Endothelial cell of hepatic sinusoid (primary cell): ENCODE measurements around the gene CYP8B1.

Experiments used
- in situ Hi-C: cut with HindIII; loops from 2 replicates; pipeline ENCODE4 v1.10.0; 2017; ENCODE audit warnings: low sequenced_read_pairs

The CYP8B1 gene

DNA sequence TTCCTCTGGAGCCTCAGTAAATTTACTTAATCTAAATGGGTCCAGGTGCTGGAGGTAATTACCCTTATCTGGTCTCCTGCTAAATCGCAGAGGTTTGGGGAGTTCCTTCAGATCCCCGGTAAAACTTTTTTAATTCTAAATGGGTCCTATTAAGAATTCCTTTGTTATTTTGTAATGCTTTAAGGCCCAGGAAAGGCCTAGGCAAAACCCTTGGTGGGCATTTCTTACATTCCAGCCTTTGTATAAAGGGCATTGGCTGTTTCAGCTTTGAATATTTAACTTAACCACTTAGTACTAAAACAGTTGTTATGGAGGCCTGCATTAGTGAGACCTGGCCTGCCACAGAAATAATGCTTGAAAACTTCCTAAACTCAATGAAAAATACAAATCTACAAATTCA, 15.4 kb upstream of the CYP8B1 start:
- in situ Hi-C loops, result loop anchor here (25.0 kb wide), 1 partner anchor 129 kb away; the partner anchor contains the start of gene CCDC13

- in situ Hi-C loops, result loop anchor here (25.0 kb wide), 1 partner anchor 125 kb away; the partner anchor contains the start of gene CCDC13
Observed at GRCh38 chr3:42887084-42887483, 11.4 kb upstream of the CYP8B1 start.

DNA sequence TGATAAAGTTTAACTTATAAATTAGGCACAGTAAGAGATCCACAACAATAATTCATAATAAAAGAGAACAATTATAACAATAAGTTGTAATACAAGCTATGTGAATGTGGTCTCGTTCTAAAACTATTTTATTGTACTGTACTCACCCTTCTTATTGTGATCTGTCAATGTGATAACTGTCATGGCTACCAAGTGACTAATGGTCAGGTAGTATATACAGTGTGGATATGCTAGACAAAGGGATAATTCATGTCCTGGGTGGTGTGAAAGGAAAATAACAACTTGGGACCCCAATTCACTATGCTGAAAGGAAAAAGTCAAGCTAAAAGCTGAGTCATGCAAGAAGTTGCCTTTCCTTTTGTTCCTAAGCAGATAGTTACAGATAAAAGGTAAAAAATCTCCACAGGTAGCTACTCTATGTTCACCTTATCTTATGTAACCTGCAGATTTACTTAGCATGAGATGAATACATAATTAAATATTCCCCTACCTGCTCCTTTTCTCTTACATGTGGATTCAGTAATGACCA, 10.7 kb upstream of the CYP8B1 start:
- in situ Hi-C loops, result loop anchor here (25.0 kb wide), 1 partner anchor 124 kb away; the partner anchor contains the start of gene CCDC13

GRCh38 chr3:42884324-42884723, 8.6 kb upstream of the CYP8B1 start:
- in situ Hi-C loops, result loop anchor here (25.0 kb wide), 1 partner anchor 122 kb away; the partner anchor contains the start of gene CCDC13

- in situ Hi-C loops, result loop anchor here (25.0 kb wide), 1 partner anchor 121 kb away; the partner anchor contains the start of gene CCDC13
Observed at GRCh38 chr3:42883251-42883930, 7.7 kb upstream of the CYP8B1 start.

GRCh38 chr3:42880601-42881451, 5.1 kb upstream of the CYP8B1 start:
- in situ Hi-C loops, result loop anchor here (25.0 kb wide), 1 partner anchor 119 kb away; the partner anchor contains the start of gene CCDC13

DNA sequence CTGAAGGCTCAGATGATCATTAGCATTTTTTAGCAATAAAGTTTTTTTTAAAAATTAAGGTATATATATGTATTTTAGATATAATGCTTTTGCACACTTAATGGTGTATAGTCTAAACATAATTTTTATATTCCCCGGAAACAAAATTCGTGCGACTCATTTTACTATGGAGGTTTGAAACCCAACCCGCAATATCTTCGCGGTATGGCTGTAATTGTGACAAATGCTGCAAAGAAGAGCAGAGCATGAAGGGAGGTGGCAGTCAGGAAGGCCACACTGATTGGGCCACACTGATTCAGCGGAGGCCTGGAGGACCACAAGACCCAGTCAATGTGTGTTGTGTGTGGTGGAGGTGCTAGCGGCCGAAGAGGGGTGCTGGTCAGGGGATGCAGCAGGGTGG, 4.5 kb upstream of the CYP8B1 start:
- in situ Hi-C loops, result loop anchor here (25.0 kb wide), 1 partner anchor 118 kb away; the partner anchor contains the start of gene CCDC13

DNA sequence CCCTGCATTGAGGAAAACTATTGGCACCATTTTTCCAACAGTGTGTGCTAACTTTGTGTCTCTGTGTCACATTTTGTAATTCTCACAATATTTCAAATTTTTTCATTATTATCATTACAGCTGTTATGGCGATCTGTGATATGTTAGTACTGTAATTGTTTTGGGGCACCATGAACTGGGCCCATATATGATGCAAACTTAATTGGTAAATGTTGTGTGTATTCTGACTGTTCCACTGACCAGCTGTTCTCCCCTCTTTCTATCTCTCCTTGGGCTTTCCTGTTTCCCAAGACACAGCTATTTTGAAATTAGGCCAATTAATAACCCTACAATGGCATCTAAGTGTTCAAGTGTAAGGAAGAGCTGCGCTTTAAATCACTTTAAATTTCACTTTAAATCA, 2.2 kb upstream of the CYP8B1 start:
- in situ Hi-C loops, result loop anchor here (5.0 to 25.0 kb wide), 2 partner anchors 71 to 116 kb away; partner anchors contain the start of genes ACKR2 and CCDC13

DNA sequence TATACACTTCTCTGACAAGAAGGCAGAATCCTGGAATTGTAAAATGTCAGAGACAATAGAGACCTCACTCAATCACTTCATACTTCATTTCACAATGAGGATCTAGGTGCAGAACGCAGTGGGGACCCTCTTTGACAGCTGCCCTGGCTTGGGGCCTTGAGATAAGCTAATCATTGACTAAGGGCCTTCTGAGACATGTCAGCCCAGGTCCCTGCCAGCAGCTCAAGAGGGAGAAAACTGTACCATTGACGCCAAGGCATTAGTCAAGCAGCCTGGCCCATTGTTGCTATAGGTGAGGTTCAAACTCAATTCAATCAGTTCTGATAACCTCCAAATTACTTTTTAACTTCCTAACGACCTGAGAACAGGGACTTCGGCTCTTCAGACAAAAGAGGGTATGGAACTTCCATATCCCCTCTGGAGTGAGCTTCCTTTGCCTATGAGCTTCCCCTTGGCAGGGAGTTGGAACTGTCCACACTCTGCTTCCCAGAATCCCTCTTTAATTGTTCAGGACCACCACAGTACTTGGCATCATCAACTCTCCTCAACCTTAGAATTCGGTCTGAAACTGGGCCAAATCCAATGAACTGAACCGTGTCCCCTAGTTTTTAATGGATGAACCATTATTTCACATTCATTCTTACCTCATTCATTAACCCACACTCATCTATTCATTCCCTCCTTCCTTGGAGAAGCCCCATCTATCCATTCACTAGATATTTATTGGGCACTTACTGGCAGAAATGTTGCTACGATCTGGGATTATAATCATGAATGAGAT, 1.5 kb upstream of the CYP8B1 start:
- in situ Hi-C loops, result loop anchor here (5.0 to 25.0 kb wide), 2 partner anchors 70 to 115 kb away; partner anchors contain the start of genes ACKR2 and CCDC13

DNA sequence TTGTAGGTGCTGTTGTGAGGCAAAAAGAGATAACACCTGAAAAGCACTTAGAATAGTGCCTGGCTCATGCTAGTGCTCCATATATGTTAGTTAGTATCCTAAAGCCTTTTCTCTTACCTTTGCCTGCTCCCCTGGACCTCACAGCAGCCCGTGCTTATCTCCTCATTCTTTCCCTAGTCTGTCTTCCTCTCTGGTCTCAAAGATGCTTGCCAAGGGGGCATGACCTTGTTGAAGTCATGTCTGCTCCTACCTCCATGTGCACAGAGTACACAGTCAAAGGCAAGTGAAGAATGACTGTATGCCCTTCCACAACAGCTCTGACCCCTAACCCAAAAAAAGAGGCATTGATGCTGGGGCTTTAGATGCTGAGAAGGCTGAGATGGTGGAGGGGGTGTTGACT, 722 bp upstream of the CYP8B1 start:
- in situ Hi-C loops, result loop anchor here (5.0 to 25.0 kb wide), 2 partner anchors 69 to 114 kb away; partner anchors contain the start of genes ACKR2 and CCDC13

GRCh38 chr3:42874749-42875148, 930 bp downstream of the CYP8B1 start:
- in situ Hi-C loops, result loop anchor here (5.0 to 25.0 kb wide), 2 partner anchors 67 to 112 kb away; partner anchors contain the start of genes ACKR2 and CCDC13

- in situ Hi-C loops, result no loop called here
Observed at GRCh38 chr3:42873221-42873982, 2.3 kb downstream of the CYP8B1 start.

DNA sequence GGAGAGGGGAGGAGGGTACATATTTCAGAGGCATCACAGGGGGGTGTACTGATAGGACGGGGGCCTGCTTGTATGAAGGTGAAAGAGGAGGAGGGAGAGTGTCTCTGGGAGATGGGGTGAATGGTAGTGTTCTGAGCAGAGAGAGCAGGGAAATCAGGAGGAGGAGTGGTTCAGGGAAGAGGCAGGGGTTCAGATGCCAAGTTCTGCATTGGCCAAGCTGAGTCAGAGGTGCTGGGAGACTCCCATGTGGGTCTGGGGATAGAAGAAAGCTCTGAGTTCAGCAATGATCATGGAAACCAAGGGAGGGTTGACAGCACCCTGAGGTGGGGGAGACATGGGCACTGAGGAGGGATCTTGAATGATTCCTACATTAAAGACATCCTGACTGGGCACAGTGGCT, 3.0 kb downstream of the CYP8B1 start:
- in situ Hi-C loops, result no loop called here

DNA sequence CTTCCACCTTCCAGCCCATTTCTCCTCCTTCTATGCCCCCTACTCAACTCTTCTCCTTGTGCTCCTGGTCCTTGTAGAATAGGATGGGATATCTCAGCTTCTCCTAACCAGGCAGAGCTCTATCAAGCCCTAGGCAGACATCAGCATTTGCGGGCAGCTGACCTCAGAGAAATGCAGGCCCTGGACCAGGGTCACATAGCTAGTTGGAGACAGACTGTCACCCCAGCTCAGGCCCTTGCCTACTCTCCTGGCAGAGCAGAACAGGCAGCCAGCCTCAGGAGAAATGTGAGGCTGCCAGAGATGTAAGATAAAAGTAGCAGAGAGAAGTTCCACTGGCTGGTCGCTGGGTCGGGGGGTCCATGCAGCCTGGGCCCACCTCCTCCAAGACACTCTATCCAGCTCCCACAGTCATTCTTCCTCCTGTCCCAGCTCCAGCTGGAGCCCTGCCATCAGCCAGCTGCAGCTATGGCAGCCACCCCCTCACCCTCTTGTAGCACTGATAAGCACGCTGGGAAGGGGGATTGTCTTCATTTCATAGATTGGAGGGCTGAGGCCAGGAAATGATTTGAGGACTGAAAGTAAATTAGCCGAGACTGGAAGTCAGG, 4.0 kb downstream of the CYP8B1 start:
- in situ Hi-C loops, result no loop called here

- in situ Hi-C loops, result no loop called here
Observed at GRCh38 chr3:42868841-42869240, 6.8 kb downstream of the CYP8B1 start.

- in situ Hi-C loops, result no loop called here
Observed at GRCh38 chr3:42867138-42867537, 8.5 kb downstream of the CYP8B1 start.

- in situ Hi-C loops, result no loop called here
Observed at GRCh38 chr3:42865256-42865655, 10.4 kb downstream of the CYP8B1 start.

- in situ Hi-C loops, result no loop called here
Observed at GRCh38 chr3:42864321-42864950, 11.2 kb downstream of the CYP8B1 start.

DNA sequence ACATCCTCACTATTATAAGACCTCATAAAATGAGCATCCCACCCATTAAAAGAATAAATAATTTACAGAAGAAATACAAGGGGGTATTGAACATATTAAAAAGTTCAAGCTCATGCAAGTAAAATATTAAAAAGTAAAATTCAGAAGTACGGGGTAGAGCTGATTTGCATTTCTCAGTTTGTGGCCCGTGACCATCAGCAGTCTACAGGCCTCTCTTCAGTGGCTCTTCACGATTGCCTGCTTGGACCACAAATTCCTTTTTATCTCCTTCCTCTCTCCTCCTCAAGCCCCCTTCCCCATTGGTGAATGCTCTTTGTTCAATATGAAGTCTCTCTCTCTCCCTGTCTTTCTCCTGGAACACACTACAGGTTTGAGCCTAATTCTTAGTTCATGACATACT, 19.1 kb downstream of the CYP8B1 start:
- in situ Hi-C loops, result no loop called here
